BJ (cell line): ENCODE measurements around the gene NRIP2. TPM values are rescaled to one million over a fixed set of nuclear protein-coding genes. Genes with fewer than 3 reads are reported as not detected.

Experiments
- CTCF ChIA-PET: fragments of 350-600 bp; formaldehyde crosslinking; extraction: SDS; loops from one replicate; lab custom pipeline; 2021; ENCODE audit warnings: antibody characterized with exemption, inconsistent platforms; lab: Yijun Ruan, JAX
- POLR2A ChIA-PET: fragments of 300-600 bp; sonication (Branson Sonifier 250); formaldehyde crosslinking; extraction: SDS; loops from one replicate; lab custom pipeline; 2021; ENCODE audit warnings: antibody characterized with exemption; lab: Charles Lee
- DNase-seq: peaks from one replicate; pipeline ENCODE4 v3.0.0-alpha.2; 2011; ENCODE audit warnings: low read depth
- H3K27me3 ChIP-seq: 2 replicates; pipeline ENCODE4 v1.6.0; 2011; ENCODE audit warnings: low read length; ENCODE audit not compliant: control insufficient read depth, insufficient read depth
- H3K36me3 ChIP-seq: 2 replicates; pipeline ENCODE4 v1.5.1; 2011; ENCODE audit warnings: low read length; ENCODE audit not compliant: control insufficient read depth, insufficient read depth
- H3K4me3 ChIP-seq: 2 replicates; pipeline ENCODE4 v1.5.1; 2011; ENCODE audit warnings: low read depth, mild to moderate bottlenecking, control low read depth, low read length
- polyA plus RNA-seq: library from polyadenylated mRNA; depleted of rRNA; stranded (reverse); fragments of >200 nt; gene quantifications from 2 replicates; pipeline ENCODE4 v1.2.3, GENCODE V29; 2011
- TF ChIP-seq, protein P1 (sequence below): IDR thresholded peaks from 2 replicates; pipeline ENCODE4 v1.5.1; 2011; ENCODE audit warnings: low read depth, mild to moderate bottlenecking, control low read depth, inconsistent platforms, low read length, moderate library complexity; ENCODE audit not compliant: insufficient read depth

Gene NRIP2
- polyA plus RNA-seq, 1 experiment, result not detected

DNA sequence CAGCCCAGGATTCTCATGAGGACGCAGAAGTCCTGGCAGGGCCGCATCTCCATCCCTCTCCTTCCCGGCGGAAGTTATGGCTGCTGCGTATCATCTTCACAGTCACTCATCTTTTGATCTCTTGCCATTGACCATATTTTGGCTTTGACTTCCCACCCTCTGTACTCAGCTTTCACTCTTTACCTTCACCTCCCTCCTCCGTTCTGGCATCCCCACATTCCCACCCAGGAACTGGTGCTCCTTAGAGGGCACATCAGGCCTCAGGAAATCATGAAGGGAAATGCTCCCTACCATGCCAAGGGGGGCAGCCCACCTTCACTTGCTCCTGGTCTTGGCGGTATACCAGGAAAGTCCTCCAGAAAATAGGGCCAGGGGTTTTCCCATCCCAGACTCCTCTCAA is 20.7 kb upstream of the NRIP2 start:
- no peak for DNase-seq
- Histone ChIP-seq H3K36me3 (peaks cover 6% of the 10 kb centered on the region; the same call in 1 of the 2 replicates), H3K4me3 (no peak overlapping the region), H3K27me3 (no peaks in the 10 kb centered on the region)
- TF ChIP-seq, protein P1, sequence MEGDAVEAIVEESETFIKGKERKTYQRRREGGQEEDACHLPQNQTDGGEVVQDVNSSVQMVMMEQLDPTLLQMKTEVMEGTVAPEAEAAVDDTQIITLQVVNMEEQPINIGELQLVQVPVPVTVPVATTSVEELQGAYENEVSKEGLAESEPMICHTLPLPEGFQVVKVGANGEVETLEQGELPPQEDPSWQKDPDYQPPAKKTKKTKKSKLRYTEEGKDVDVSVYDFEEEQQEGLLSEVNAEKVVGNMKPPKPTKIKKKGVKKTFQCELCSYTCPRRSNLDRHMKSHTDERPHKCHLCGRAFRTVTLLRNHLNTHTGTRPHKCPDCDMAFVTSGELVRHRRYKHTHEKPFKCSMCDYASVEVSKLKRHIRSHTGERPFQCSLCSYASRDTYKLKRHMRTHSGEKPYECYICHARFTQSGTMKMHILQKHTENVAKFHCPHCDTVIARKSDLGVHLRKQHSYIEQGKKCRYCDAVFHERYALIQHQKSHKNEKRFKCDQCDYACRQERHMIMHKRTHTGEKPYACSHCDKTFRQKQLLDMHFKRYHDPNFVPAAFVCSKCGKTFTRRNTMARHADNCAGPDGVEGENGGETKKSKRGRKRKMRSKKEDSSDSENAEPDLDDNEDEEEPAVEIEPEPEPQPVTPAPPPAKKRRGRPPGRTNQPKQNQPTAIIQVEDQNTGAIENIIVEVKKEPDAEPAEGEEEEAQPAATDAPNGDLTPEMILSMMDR, result no peak
- ChIA-PET CTCF (interaction anchor here (1.5 to 4.7 kb wide), 5 partner anchors 10 to 186 kb away, joined by 6 to 27 read pairs (median 18); no protein-coding TSS in a partner anchor), POLR2A (no interaction called here)

DNA sequence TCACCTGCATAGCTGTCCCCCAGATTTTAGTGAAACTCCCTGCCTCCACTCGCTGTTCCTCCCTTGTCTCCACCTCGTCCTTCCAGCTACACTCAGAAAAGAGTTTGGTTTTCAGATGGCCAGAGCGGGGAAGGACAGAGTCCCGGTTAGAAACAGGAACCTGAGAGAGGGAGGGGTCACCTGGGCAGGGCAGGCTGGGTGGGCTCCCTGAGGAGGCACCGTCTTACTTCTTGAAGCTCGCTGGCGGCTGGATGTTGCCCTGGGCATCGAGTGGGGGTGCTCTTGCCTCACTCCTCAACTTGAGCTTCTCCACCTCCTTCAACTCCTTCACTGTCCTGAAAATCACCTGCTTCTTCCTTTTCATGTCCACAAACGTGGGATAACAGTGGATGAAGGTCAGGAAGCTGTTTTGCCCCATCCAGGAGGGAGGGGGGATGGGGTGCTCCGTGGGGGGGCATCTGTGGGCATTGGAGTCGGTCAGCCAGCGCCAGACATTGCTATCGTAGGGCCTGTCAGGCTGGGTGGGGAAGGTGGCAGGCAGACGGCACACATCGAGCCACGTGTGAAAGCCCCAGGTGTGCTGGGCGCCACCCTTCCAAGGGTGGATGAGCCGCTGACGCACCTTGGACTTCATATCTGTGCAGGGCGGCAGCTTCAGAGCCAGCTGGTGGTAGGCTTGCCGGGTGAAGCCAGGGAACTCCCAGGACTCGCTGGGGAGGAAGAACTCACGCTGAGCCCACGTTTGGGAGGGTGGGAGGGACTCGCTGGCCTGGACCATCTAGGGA is 20.0 kb upstream of the NRIP2 start:
- DNase-seq, result no peak
- no peak overlapping the region for H3K4me3 ChIP-seq
- no peaks in the 10 kb centered on the region for H3K27me3 ChIP-seq
- TF ChIP-seq, protein P1, result no peak
- POLR2A ChIA-PET, result no interaction called here
- CTCF ChIA-PET, result interaction anchor here (0.6 to 4.7 kb wide), 14 partner anchors 7 to 197 kb away, joined by 3 to 27 read pairs (median 7); no protein-coding TSS in a partner anchor
- H3K36me3 ChIP-seq, result peaks cover 6% of the 10 kb centered on the region; the same call in 1 of the 2 replicates

DNA sequence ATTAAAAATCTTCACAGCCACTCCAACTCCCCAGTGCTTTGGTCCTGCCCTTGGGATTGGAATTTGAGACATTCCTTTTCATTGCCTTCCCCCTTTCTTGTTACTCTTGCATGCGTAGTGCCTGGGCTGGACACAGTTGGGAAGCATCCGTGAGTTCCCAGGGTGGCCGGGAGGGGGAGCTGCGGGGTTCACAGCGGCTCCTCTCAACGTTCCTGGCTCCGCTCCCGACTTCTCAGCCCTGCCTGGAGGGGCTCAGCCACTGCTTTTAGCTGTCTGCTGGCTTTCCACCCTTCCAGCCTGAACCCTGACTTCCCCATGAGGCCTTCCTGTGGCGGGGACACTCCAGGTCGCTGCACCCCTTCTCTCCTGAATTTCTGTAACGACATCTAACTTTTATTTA is 18.8 kb upstream of the NRIP2 start:
- TF ChIP-seq, protein P1, result peak; percentile 95
- Histone ChIP-seq H3K4me3 (no peak overlapping the region), H3K27me3 (no peaks in the 10 kb centered on the region), H3K36me3 (peaks cover 6% of the 10 kb centered on the region; the same call in 1 of the 2 replicates)
- DNase-seq, result no peak
- POLR2A ChIA-PET, result interaction anchor here (0.6 kb wide), 1 partner anchor 37 kb away, joined by 3 read pairs; no protein-coding TSS in a partner anchor
- CTCF ChIA-PET, result interaction anchor here (0.5 to 4.7 kb wide), 24 partner anchors 8 to 188 kb away, joined by 3 to 27 read pairs (median 4); no protein-coding TSS in a partner anchor

DNA sequence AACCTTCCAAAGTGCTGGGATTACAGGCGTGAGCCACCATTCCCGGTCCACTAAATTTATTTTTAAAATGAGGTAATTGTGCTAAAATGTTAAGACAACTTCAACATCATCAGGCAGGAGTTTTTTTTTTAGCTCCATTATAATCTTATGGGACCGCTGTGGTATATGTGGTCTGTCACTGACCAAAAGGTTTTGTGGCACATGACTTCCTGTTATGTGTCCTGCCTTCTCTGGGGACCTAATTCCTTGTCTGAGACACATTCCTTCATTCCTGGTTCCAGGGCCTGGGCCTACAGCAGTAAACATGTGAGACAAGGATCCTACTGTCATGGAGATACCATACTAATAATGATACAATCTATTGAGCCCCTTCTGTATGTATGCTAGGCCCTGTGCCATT is 17.1 kb upstream of the NRIP2 start:
- Histone ChIP-seq H3K36me3 (no peaks in the 10 kb centered on the region; the same call in 1 of the 2 replicates), H3K4me3 (no peak overlapping the region), H3K27me3 (no peaks in the 10 kb centered on the region)
- ChIA-PET POLR2A (no interaction called here), CTCF (interaction anchor here (0.7 to 2.2 kb wide), 4 partner anchors 38 to 1462 kb away, joined by 3 to 8 read pairs (median 4); no protein-coding TSS in a partner anchor)
- no peak for DNase-seq
- TF ChIP-seq, protein P1, result no peak

DNA sequence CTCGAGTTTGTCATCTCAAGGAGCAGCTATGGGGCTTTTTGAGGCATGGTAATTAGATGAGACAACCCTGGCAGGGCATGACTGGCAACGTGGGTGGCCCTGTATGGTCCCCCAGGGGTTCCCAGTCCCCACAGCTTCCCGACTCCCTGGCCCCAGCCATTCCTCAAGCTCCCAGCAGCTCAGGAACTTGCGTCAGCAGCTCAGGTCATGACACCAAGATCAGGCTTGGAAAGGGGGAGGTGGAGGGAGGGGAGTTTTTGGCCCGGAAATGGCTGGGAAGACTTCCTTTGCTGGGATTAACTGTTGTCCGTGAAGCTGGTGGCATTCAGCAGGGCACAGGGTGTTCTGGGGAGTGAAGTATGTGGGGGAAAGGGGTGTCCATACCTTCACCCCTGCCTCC is 10.4 kb upstream of the NRIP2 start:
- H3K27me3 ChIP-seq, result no peaks in the 10 kb centered on the region
- H3K4me3 ChIP-seq, result no peak overlapping the region
- H3K36me3 ChIP-seq, result no peaks in the 10 kb centered on the region; the same call in 1 of the 2 replicates
- TF ChIP-seq, protein P1, result no peak
- POLR2A ChIA-PET, result no interaction called here
- DNase-seq, result no peak
- CTCF ChIA-PET, result interaction anchor here (0.6 to 3.5 kb wide), 9 partner anchors 10 to 197 kb away, joined by 3 to 27 read pairs (median 4); partner anchors contain the start of gene TEX52
